HEK293T (cell line): ENCODE results near the gene MUTYH.

Source experiments
- ARNT ChIP-seq: fragments of 450-650 bp; IDR thresholded peaks from 2 replicates; pipeline ENCODE4 v1.6.1; 2017; ENCODE audit warnings: mild to moderate bottlenecking
- BHLHE40 ChIP-seq: fragments of 450-650 bp; IDR thresholded peaks from 2 replicates; pipeline ENCODE4 v1.6.1; 2016; ENCODE audit warnings: mild to moderate bottlenecking, moderate library complexity, borderline replicate concordance
- CTBP1 ChIP-seq: fragments of 450-650 bp; IDR thresholded peaks from 2 replicates; pipeline ENCODE4 v1.6.1; 2016; ENCODE audit warnings: borderline replicate concordance
- ELF4 ChIP-seq: fragments of 450-650 bp; IDR thresholded peaks from 2 replicates; pipeline ENCODE4 v1.6.1; 2017; ENCODE audit warnings: antibody characterized with exemption
- FOXA1 ChIP-seq: fragments of 450-650 bp; IDR thresholded peaks from 2 replicates; pipeline ENCODE4 v1.6.1; 2016; ENCODE audit warnings: mild to moderate bottlenecking
- FOXK2 ChIP-seq: fragments of 450-650 bp; IDR thresholded peaks from 2 replicates; pipeline ENCODE4 v1.6.1; 2016; ENCODE audit warnings: mild to moderate bottlenecking
- FOXM1 ChIP-seq: fragments of 450-650 bp; IDR thresholded peaks from 2 replicates; pipeline ENCODE4 v1.6.1; 2017; ENCODE audit warnings: mild to moderate bottlenecking, borderline replicate concordance
- HDGF ChIP-seq: fragments of 450-650 bp; IDR thresholded peaks from 2 replicates; pipeline ENCODE4 v1.6.1; 2017; ENCODE audit warnings: antibody characterized with exemption, borderline replicate concordance
- L3MBTL2 ChIP-seq: fragments of 450-650 bp; conservative IDR thresholded peaks from 2 replicates; pipeline ENCODE4 v1.6.1; 2016; ENCODE audit warnings: mild to moderate bottlenecking
- LEF1 ChIP-seq: fragments of 450-650 bp; IDR thresholded peaks from 2 replicates; pipeline ENCODE4 v1.6.1; 2017; ENCODE audit warnings: mild to moderate bottlenecking, borderline replicate concordance
- PKNOX1 ChIP-seq: fragments of 450-650 bp; IDR thresholded peaks from 2 replicates; pipeline ENCODE4 v1.6.1; 2016
- SP1 ChIP-seq: fragments of 450-650 bp; IDR thresholded peaks from 2 replicates; pipeline ENCODE4 v1.6.1; 2017
- TARDBP ChIP-seq: fragments of 450-650 bp; IDR thresholded peaks from 2 replicates; pipeline ENCODE4 v1.6.1; 2016
- ZNF384 ChIP-seq: fragments of 450-650 bp; IDR thresholded peaks from 2 replicates; pipeline ENCODE4 v1.6.1; 2016

GRCh38 chr1:45314266-45314665 lies 26.0 kb downstream of the MUTYH start:
- TF ChIP-seq FOXM1 (no peak), SP1 (no peak), FOXK2 (no peak), ARNT (no peak), HDGF (no peak), TARDBP (no peak), FOXA1 (no peak), BHLHE40 (no peak), ZNF384 (no peak), ELF4 (no peak), PKNOX1 (no peak), CTBP1 (no peak), LEF1 (no peak), L3MBTL2 (no peak)
